Activated CD4-positive, alpha-beta T cell treated with anti-CD3 and anti-CD28 coated beads, Interleukin-2, amount 50 U/mL, for 1 hour (primary cell): ENCODE measurements around the gene COL4A2.
"Not testable (repeated sequence)": the region's sequence is repeated elsewhere in the genome, so short reads cannot be mapped to it uniquely, and the experiment has no call there.

ENCODE experiments used
- DNase-seq: peaks from one replicate; pipeline ENCODE4 v3.0.0-alpha.2; 2020

The COL4A2 gene

DNA sequence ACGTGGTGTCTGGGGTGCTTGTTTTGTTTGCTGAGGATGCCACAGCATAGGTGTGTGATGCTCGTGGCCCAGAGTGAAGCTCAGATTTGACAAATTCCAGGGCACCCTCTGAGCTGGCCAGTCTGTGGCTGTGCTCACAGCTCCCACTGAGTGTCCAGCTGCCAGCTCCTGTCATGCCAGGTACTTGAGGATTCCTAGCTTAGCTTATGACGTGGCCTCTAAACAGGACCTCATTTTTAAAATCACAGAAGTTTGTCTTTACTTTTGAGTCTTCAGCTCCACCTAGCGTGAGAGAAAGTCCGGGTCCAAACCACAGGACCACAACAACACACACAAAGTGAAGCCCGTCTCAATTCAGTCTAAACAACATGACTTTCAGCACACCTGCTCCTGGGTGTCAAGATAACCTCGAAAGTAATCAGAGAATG is 137.2 kb downstream of the COL4A2 start:
- DNase-seq, result no peak

DNA sequence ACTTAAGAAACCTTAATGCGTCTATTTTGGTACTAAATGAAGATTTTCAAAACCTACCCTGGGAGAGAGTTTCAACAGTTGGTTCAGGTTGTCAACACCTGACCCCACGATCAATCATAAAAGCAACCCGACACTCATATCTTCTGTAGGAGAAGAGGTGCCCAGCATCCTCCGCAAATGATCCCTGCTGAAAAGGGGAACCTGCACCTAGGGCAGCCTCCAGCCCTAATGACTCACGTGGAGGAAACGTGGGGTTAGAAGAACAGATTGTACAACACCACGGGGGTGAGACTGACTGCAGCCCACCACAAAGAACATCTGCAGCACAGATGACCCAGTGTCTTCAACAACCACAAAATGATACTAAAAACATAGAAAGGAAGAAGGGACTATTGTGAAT is 138.1 kb downstream of the COL4A2 start:
- DNase-seq, result no peak

DNA sequence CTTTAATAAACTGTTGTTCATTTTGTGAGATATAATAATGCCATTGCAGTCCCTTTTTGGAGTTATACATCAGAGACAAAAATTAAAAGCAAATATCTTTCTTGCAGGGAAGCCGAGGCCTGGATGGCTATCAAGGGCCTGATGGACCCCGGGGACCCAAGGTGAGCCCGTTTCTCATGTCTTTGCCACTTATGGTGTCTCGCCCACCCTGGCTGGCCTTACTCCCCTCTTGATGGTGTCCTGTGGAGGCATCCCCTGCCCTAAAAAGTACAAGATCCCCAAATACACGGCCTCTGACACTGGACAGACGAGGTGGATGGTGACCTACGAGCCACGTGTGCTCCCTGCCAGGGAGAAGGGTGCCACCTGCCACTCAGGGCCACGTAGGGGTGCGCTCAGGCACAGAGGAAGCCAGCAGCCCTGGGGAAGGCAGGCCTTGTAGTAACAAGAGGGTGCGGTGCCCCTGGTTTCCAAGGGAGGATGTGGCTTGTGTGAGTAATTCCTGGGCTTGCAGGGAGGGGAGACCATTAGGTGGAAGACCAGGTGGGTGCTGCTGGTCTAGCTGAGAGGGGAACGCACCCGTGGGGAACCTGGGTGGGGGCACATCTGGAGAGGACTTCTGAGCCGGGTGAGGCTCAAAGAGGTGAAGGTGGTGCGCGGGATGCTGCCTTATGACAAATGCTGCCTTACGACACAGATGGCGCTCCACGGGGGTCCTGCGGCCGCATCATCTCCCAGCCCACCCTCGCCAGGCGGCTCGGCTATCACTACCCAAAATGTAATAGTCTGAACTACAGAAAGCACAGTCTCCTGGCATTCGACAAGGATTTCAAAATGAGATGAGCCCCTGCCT is 138.9 kb downstream of the COL4A2 start:
- DNase-seq, result no peak

DNA sequence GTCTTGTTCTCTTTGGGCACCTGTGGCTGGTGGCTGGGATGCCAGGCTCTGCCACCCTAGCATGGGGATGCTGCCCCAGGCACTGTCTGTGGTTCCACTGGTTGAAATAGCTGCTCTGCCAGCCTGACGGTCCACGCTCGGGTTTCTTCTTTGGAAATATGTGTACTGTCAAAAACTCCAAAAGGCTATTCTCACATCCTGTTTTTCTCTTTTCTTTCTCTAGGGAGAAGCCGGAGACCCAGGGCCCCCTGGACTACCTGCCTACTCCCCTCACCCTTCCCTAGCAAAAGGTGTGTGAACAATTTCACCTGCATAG is 139.4 kb downstream of the COL4A2 start:
- no peak for DNase-seq

DNA sequence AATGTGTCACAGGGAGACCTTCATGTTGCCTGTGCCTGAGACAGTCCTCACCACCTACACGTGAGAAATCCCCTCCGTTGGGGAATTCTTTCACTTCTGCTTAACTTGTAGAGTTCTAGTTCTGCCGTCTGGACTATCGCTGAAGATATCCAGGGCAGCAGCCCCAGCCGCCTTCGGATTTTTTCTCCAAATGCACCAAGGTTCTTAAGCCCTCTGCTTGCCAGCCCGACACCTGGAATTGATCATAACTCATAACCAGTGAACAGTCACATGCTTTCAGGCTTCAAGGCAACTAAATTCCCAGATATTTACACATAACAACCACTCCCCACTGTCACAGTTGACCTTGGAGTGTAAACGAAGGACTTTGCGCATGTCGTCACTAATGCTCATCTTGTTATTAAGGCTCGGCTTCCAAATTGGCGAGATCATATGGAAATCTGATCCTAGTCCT is 140.0 kb downstream of the COL4A2 start:
- DNase-seq, result no peak

DNA sequence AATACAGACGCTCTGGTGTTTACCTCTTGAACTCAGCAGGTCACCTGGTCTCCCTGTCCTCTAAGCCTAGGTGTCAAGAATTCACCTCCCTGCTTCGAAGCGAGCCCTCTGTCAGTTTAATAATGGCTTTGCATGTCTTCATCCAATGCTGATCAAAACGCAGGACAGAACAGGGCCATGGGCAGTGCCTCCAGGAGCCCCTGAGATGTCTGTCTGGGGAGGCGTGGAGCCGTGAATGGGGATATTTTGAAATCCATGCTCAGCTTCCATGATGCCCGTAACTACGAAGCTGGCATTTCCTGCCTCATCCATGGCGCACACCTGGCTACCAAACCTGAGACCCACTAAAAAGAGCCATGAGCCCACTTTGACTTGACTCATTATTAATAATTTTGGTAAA is 140.7 kb downstream of the COL4A2 start:
- no peak for DNase-seq

DNA sequence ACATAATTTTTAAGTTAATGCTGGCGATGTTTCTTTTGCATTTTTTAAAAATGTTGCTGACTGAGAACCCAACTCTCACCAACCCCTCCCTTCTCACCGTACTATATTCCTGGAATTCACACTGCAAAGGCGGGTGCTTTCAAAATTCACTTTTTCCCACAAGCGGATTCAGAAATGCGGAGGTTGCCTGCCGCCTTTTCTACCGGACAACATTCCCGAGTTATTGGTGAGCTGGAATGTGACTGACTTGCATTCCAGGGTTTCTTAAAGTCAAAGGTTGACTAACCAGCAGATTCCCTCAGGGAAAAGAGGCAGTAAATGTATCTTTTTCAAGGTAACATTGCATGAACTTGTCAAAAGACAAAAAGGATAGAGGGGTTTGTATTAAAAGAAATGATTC is 141.1 kb downstream of the COL4A2 start:
- DNase-seq, result no peak

DNA sequence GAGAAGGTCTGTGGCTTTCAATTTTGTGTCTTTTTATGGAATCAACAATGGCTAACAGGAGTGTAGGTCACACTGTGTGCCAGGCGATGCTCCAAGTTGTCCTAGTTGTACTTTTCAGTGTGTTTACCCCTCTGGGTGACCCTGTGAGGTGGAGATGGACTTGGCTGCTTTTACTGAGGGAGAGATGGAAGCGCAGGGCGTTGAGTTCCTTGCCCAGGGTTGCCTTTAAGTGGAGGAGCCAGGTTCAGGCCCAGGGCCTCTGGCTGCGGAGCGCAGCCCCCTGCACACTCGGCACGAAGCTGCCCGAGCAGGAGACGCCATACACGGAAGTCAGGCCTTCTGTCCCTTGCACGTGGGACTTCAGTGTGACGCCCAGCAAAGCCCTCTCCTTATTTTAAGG is 141.6 kb downstream of the COL4A2 start:
- no peak for DNase-seq

DNA sequence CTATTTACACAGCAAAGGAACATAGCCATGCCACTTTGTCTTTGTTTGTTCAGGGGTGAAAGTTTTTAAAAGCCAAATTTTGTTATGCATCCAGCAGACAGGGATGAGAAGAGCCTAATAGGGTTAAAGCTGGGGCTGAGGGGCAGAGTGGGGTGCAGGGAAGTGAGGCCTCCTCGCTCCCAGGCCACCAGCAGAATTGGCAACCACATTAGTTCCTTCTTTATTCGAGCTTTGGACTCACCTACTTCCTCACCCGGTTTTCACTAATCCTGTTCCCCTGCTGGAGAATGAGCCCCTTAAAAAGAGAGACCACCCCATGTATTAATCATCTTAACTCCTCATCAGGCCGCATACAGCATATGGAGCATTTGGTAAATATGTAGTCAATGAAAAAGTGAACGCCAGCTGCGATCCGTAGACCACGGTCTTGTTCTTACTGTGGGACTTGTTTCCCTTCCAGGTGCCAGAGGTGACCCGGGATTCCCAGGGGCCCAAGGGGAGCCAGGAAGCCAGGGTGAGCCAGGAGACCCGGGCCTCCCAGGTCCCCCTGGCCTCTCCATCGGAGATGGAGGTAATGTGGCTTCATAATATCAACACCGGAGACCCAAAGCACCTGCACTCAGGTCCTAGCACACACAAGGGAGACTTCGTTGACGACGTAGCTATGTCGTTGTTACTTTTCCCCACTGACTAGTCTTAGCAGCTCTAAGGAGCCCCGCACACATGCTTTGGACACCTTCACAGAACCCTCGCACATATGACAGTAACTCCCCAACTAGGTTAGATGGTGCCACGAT is 142.3 kb downstream of the COL4A2 start:
- no peak for DNase-seq

DNA sequence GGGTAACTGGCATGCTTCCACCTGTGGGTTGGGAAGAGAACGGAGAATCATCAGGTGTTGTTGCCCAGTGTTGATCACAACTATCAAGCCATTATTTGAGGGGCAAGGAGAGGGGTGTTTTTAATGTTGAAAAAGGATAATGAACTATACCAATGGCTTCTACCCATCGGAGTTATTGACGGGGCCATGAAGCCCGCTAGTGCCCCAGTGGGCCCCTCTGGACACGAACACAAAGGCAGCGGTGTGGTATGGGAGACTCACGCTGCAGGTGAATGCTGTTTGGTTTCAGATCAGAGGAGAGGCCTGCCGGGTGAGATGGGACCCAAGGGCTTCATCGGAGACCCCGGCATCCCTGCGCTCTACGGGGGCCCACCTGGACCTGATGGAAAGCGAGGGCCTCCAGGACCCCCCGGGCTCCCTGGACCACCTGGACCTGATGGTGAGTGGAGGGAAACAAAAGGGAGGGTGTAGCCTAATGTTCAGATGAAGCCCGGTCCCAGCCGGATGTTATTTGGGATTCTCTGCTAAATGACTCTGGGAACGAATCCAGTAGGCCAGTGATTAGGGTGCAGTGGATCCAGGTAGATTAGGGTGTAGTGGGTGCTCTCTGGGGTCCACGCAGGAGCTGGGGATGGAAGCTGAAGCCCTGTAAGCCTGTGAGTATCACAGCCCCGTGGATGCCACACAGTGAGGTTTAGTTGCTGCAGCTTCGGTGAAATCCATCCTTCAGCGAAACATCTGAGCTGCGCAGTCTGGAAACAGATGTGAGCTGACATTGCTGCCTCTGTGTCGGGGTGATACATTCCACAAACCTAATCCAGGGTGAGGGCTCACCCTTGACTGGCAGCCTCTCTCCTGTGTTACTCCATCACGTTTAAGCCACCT is 143.2 kb downstream of the COL4A2 start:
- DNase-seq, result no peak

DNA sequence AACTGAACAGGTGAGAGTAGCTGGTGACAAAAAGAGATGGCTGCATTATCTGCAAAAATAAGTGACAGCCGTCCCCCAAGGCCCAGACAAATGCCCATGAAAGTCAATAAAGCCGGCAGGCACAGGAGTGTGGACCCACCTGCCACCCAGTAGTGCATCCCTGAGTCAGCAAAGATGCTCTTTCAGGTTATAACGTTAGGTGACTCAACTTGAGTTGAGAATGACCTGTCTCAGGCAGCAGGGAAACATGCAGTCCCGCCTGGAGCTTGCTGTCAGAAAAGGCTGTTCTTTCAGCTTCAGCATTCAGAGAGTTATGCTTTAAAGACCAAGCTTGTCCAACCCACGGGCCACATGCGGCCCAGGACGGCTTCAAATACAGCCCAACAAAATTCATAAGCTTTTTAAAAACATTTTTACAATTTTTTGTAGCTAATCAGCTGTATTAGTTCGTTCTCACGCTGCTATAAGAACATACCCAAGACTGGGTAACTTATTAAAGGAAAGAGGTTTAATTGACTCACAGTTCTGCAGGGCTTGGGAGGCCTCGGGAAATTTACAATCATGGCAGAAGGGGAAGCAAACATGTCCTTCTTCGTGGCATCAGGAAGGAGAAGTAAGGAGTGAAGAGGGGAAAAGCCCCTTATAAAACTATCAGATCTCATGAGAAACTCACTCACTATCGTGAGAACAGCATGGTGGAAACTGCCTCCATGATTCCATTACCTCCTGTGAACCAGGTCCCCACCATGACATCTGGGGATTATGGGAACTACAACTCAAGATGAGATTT is 144.1 kb downstream of the COL4A2 start:
- no peak for DNase-seq

DNA sequence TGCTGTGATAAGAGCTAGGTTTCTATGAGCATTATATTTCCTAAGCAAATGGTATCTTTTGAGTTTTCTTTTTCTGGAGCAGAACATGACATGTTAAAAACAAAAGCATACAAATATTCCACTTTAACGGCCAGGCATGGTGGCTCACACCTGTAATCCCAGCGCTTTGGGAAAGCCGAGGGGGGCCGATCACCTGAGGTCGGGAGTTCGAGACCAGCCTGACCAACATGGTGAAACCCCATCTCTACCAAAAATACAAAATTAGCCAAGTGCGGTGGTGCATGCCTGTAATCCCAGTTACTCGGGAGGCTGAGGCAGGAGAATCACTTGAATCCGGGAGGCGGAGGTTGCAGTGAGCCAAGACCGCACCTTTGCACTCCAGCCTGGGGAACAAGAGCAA is 146.0 kb downstream of the COL4A2 start:
- not testable (repeated sequence) for DNase-seq

DNA sequence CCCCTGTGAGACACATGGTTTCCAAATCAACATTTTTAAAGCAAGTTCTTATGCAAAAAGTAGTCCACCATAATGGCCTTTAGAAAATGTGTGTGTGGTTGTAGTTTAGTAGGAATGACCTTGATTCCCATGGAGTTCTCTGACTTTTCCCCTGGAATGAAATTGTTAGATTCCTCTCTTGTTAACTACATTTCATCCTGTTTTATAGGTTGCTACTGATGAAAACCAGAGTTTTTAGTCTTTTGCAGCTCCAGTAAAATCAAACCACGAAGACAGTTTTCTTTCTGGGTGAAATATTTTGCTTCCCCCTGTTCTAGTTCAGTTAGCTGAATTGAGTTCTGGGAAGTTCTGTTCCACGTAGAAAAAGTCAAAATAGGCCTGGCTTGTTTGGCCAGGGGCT is 146.7 kb downstream of the COL4A2 start:
- DNase-seq, result no peak

DNA sequence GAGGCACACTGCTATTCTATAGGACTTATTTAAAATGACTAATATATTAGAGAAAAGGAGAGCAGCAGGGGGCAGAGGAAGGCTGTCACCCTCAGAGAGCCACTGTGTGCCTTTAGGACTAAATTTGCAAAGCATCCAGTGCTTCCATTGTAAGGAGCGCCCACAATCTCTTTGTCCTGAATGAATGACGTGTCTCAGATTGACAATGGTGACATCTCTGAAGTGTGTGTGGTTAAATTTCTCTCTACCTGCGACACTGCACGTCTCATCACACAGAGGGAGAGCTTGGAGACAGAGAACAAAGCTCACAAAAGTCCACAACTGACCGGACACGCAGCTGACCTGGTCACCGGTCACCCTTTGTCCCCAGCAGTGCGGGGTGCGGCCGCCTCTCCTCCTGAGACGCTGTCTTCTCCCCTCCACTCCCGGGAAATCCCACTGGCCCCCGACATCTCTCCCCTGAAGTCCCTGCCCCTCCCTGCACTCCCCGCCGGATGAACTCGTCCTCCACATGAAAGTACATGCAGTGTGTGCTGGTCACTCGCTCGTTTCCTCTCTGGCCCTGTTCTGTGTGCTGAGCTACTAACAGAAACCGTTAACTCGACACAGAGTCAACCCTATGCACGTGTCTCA is 147.3 kb downstream of the COL4A2 start:
- no peak for DNase-seq

DNA sequence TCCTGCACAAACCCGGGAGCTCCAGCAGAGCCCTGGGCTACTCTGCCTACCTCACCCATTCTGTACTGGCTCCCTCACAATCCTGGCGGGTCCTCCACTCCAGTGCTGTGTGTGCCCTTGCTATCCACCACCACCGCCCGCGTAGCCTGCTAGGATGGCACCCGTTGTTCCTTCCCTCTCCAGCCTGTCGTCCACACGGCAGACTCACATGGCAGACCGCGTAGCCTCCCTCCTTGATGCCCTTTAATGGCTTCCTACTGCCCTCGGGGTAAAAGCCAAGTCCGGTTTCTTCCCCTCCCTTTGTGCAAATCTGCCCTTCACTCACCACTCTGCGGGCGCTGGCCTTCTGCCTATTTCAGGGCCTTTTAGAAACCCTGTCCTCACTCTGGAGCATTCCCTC is 147.9 kb downstream of the COL4A2 start:
- DNase-seq, result no peak

DNA sequence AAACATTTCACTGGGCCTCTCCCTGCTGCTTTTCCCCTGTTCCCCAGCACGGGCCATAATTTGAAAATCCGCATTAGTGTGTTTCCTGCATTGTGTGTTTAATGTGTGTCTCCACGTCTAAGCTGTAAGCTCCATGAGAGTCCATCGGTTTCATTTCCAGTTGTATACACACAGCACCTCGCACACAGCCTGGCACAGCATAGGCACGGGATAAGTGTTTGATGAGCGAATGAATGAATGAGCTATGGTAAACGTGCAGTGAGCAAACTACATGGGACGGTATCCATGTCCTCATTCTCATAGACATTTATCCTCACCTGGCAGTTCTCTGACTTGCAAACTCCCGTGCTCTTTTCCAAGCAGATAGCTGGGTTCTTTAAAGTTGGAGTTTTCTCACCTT is 148.4 kb downstream of the COL4A2 start:
- DNase-seq, result no peak

DNA sequence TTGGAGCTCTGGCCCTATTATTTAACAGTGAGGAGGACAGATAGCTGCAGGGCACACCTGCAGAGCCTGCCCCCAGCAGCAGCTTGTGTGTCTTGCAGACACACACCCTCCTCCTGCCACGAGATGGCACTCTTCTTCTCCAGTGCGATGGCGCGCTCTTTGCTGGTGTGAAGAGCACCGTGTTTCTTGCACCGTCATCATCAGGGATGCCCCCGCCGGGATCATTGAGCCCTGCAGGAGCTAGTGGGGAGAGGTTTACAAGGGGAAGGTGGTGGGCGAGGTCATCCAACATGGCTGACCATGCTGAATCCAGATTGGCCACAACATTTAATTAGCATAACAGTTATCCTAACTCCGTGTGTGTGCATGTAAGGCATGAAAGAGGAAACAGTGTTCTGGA is 148.9 kb downstream of the COL4A2 start:
- DNase-seq, result peak; percentile 50

DNA sequence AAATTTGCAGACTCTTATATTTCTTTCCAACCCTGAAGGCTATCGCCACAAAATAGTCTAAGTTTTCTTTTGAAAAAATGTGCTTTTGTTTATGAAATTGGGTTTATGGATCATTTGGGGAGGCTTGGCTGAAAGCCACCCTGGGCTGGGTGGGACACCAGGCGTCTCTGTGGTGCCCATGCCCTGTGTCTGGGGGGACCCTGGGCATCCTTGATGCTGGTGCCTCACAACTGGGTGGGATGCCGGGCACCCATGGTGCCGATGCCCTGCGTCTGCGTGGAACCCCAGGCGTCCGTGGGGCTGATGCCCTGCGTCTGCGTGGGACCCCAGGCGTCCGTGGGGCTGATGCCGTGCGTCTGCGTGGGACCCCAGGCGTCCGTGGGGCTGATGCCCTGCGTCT is 149.5 kb downstream of the COL4A2 start:
- DNase-seq, result no peak

DNA sequence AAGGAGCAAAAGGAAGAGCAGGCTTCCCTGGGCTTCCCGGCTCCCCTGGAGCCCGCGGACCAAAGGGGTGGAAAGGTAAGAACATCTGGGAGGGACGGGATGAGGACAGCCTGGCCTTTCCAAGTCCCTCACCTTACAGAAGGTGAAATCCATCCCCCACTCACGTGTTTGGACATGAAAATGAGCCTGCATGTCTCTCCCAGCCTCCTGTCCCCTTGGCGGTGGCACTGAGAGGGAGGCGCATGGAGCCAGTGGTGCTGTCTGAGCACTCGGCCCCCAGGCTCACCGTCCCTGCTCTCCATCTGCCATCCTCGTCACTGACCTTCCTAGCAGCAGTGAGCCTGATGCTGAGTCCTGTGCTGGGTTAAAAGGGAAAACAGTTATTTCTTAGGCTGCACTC is 150.3 kb downstream of the COL4A2 start:
- no peak for DNase-seq

DNA sequence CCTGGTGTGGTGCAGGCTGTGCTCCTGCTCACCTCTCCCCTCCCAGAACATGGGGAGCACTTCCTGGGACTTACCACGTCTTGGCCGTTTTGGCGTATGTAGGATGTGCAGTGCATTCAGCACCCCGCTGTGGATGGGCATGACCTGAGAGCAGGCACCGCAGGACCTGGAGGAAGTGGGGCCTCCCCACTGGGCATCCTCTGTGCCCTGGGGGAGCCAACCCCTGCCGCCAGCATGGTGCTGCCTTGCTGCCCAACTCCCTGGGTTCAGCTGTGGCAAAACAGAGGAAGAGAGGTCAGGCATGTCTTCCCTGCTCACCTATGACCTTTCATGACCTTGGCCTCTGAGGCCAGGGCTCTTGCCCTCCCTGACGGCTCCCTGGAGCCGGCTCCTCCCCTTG is 150.9 kb downstream of the COL4A2 start:
- no peak for DNase-seq

DNA sequence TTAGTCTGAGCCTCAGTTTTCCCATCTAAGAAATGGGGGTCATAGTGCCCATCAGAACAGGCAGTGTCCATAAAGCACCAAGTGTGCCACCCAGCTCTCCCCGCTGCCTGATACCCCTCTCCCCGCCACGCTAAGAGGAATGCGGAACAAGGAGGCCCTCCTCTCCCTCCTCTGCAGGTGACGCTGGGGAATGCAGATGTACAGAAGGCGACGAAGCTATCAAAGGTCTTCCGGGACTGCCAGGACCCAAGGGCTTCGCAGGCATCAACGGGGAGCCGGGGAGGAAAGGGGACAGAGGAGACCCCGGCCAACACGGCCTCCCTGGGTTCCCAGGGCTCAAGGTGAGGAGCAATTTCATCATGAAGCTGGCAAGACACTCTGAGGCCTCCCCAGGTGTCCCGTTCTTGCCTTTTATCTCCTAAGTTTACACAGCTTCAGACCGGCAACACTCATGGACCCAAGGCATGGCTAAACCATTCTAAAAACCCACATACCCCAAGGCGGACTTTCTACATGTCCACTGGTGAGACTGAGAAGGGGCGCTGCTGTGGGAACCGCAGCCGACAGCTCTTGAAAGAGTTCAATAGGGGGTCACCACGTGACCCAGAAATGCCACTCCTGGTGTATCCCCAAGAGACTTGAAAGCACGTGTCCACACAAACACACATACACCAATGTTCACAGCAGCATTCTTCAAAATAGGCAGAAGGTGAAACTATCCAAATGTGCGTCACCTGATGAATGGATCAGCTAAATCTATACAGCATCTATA is 151.7 kb downstream of the COL4A2 start:
- no peak for DNase-seq
